NCI-H82 (cell line): ENCODE data around the gene VTI1A.
A peak's percentile ranks its signal among the peaks of the same experiment; 100 is the strongest.
"Not testable (repeated sequence)": the region's sequence is repeated elsewhere in the genome, so short reads cannot be mapped to it uniquely, and the experiment has no call there.

ENCODE experiments used
- DNase-seq: peaks from one replicate; lab custom pipeline; 2025; lab: John Stamatoyannopoulos, UW

The VTI1A gene

DNA sequence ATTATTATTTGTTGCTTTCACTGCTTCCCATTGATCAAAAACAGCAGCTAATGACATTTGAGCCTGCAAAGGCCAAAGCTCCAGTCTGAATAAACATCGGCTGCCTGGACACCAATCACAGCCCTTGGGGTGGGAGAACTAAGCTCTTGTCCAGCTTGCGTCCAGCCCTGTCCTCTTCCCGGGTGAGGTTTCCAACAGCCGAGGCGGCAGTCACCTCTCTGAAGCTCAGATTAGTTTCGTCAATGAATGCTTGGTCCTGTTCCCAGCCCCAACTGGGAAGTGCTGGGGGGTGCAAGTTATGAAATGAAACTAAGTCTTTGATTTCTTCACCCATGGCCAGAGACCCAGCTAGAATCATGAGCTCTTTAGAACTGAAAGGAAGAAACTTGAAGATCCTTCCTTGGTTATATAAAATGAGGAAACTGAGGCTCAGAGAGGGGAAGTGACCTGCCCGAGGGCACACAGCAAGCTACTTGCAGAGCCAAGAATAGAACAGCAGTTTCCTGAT lies 389.0 kb downstream of the VTI1A start:
- DNase-seq, result no peak

DNA sequence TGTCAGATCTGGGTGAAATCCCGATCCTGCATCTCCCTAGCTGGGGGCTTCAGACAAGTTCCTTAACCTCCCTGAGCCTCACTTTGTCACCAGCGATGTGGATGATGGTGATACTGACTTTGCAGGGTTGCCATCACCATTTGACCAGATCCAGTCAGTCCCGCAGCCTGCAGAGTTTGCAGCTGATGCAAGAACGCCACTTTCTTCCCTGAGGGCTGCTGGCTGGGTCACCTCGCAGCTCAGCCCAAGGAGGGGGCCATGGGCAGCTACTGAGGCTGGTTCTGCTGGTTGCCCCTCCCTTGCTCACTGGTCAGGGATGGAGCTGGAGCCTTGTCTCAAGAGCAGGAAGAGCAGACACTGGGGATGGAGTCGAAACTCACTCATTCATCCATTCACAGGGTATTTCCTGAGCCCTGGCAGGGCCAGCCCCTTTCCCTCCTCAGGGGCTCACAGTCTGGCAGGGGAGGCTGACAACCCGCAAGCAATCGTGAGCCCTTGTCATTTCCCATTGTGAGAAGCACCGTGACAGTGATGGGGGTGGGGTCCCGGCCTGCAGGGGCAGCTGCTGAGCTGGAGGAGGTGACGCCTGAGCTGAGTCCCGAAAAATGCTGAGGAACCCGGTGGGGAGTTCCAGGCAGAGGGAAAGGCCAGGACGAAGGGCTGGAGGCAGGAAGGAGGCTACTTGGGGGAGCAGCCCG lies 391.9 kb downstream of the VTI1A start:
- no peak for DNase-seq

- no peak for DNase-seq
Observed at GRCh38 chr10:112839928-112840654, 393.1 kb downstream of the VTI1A start.

GRCh38 chr10:112841549-112841948 lies 394.5 kb downstream of the VTI1A start:
- DNase-seq, result no peak

DNA sequence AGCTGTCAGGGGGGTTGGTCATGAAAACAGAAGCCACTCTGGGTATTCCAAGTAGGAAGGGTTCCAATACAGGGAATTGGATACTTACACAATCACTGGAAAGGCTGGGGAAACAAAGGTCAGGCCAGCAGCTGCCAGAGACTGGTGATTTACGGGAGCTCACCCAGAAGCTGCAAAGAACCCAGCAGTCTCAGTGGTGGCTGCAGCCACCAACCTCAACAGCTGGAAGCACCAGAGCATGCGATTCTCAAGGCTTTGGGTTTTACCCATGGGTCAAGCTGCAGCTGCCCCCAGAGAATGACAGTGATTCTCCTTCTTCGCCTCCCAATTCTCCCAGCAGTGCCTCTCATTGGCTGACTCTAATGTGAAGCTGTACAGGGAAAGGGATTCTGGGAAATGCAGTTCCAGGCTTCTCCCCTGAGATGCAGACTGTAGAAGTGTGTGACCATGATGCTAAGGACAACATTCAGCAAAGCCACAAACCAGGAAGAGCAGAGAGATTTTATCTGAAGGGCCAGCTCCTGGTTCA lies 395.9 kb downstream of the VTI1A start:
- DNase-seq, result peak; percentile 19

GRCh38 chr10:112843623-112844022 lies 396.6 kb downstream of the VTI1A start:
- DNase-seq, result no peak

DNA sequence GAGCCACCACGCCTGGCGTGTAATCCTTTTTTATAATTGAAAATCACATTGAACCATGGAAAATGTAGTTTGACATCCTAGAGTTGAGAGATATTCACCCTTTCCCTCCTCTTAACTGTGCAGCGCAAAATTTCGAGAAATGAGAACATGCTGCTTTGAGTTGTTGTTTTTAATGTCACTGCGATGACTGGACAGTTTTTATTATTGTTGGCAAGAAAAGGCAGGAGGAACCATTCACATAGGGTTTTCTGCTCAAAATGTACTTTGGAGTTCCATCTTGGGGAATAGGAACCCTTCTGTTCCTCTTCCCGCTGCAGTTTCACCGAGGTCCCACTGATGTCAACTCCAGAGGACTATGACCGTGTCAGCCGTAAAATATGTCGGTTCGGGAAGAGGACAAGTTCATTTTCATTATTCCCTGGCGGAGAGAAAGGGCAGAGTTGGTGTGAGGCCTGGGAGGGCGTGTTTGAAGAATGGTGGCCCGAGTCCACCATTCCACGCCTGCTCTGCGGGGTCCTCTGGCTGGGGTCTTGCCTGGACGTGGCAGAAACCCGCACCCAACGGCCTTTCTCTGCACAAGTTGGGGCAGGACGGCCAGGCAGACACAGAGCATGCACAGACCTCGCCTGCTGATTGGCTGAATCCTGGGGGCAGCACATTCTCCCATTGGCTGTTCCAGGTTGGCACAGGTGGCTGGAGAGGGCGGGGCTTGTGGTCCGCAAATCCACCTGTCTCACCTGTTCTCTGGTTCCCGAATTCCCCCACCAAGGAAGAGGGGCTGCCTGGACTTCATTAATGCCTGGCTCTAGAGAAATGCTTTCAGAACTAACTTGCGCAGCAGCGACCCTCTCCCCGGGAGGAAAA lies 397.9 kb downstream of the VTI1A start:
- no peak for DNase-seq

DNA sequence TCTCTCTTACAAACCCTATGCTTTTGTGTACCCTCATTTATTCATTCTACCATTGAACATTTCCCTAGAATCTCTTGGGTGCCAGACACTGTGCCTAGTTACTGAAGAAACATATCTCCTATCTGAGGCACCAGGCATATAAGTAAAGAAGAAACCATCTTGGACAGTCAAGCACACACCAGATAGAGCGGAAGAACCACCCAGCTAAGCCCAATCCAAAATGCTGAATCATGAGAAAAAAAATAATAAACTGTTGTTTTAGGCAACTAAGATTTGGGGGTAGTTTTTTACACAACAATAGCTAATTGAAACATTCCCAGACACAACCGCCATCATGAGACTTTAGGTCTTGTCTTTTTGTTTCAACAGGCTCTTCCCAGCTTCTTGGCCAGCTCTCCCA lies 400.8 kb downstream of the VTI1A start:
- DNase-seq, result no peak

- DNase-seq, result no peak
Observed at GRCh38 chr10:112848228-112848627, 401.2 kb downstream of the VTI1A start.

GRCh38 chr10:112848868-112849430 lies 401.9 kb downstream of the VTI1A start:
- DNase-seq, result no peak

DNA sequence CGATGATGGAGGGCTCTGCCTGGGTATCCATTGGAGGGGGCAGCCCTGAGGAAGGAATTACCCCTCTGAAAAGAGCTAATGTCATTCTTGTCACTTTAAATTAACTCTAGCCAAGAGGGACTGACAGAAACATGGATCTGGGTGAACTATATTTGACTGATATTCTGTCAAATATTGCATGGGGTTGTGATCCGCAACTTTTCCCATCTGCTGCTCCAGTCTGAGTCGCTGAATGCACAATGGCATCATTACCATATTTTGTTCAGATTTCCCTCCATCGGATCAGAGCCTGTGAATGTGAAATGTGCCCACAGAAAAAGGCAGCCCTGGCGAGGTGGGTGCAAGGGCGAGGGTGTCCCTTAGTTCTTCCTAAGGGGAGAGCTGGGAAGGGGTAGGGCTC lies 402.5 kb downstream of the VTI1A start:
- no peak for DNase-seq

GRCh38 chr10:112851181-112851580 lies 404.2 kb downstream of the VTI1A start:
- DNase-seq, result no peak

DNA sequence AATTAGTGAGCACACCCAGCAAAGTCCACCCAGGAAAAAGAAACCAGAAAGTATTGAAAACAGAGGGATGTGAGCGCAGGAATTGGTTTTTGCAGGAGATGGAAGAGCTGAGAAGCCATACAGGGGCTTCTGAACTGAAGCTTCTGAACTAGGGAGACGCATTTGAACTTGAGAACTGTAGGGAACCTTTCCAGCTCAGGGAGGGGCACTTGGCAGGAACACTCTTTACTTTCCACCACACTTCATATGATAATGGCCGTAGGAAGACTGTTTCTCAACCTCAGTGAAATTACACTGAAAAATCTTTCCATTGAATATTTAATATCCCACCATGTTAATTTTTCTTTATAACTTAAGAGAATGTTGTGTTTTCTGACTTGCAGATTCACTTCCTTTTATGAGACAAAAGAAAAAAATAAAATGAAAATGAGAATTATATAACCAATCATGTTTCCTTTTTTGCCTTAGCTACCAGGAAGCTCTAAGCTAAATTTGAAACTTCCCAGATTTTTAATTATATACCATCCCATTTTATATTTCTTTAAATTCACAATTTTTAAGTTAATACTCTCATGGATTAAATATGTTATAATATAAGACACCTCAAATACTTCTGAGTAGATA lies 404.7 kb downstream of the VTI1A start:
- DNase-seq, result no peak

DNA sequence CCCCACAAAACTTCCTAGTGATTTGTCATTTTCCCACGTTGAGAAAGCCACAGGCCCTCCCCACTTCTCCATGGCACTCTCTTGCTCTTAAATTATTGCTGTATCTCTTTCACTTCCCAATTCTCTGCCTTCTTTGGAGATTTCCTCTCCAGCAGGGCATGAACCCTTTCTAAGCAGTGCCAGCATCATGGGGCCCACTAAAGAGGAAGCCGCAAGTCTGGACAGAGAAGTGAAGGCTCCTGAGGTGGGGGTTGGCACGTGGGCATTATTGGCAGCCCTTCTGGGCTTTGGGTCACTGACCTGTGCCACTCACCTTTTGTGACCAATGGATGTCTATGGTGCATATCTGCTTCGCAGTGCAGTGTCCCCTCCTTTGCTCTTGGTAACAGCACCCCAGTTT lies 405.3 kb downstream of the VTI1A start:
- no peak for DNase-seq

GRCh38 chr10:112855134-112855533 lies 408.1 kb downstream of the VTI1A start:
- no peak for DNase-seq

DNA sequence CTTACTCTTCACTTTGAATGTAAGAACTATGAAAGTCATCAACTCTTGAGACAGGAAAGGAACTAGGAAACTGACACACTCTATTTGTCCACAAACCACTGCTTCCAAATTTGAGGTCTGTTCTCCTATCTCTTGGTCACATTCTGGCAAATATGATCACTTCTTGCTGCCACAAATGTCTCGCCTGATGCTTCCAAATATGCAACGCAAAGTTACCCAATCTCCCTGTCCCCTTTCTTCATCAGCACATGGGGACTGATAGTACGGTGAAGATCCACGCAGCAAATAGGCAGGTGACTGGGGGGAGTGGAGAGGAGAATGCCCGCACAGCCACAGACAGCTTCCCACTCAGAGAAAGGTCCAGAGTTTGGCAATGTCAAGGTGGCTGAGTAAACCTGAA lies 410.5 kb downstream of the VTI1A start:
- DNase-seq, result no peak

DNA sequence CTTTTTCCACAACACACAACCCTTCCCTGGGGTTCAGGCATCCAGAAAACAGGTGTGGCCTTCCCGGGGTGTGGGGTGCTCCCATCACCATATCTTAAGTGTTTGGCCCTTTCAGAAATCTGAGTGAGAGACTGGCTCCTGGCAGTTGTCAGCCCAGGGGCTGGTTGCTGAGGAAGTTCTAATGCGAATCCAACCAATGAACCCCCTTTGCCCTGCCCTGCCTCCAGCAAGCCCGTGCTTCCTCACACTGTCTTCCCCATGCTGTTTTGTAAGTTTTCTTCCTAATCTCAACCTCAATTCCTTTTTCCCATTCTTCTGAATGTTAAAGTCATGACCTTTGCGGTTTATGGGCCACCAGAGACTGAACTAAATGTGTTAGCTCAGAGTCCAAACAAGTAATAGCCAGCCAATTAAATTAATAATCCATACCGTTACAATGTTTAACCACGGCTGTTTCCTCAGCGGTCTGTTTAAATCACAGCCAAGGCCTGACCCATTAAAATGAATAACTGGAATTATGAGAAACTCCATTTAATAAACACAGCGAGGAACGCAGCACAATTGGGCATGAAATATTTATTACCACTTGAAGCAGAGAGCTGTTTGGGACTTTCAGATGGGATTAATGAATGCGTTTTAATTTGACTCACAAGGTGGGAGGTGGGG lies 412.1 kb downstream of the VTI1A start:
- no peak for DNase-seq

DNA sequence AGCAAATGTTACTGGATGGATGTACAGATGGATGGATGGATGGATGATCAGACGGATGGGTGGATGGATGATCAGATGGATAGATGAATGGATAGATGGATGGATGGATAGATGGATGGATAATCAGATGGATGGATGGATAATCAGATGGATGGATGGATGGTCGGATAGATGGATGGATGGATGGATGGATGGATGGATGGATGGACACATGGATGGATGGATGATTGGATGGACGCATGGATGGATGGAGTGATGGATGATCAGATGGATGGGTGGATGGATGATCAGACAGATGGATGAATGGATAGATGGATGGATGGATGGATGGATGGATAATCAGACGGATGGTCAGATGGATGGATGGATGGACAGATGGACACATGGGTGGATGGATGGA lies 412.8 kb downstream of the VTI1A start:
- DNase-seq, result no peak

- DNase-seq, result not testable (repeated sequence)
Observed at GRCh38 chr10:112863461-112863860, 416.4 kb downstream of the VTI1A start.
